C4-2B (cell line): ENCODE measurements around the gene CSTPP1.

Source experiments
- CTCF ChIP-seq: fragments of 450-650 bp; conservative IDR thresholded peaks from 2 replicates; pipeline ENCODE4 v1.5.1; 2017; ENCODE audit warnings: mild to moderate bottlenecking
- ZFX ChIP-seq: fragments of 450-650 bp; IDR thresholded peaks from 2 replicates; pipeline ENCODE4 v1.6.1; 2017

- TF ChIP-seq CTCF (no peak), ZFX (no peak)
Observed at GRCh38 chr11:47154616-47155570, 218.3 kb downstream of the CSTPP1 start.
